ENCODE measurements around the gene APEX2. TPM values are rescaled to one million over a fixed set of nuclear protein-coding genes. Genes with fewer than 3 reads are reported as not detected.

APEX2 gene
- total RNA-seq, 1 donor from 2014 or later, result 15.0 TPM

- TF ChIP-seq EZH2 (IDR thresholded peaks at IDR 0.05; ENCODE audit: insufficient read depth, low read length), result no peak
- TF ChIP-seq CTCF (IDR thresholded peaks at IDR 0.05; ENCODE audit: insufficient read depth, low read depth, low read length), result no peak
- Histone ChIP-seq H3K4me1 (ENCODE audit: insufficient read depth, low read length) (no peaks in the 10 kb centered on the region), H3K79me2 (ENCODE audit: insufficient read depth, low read length) (no peaks in the 10 kb centered on the region), H3K9me3 (ENCODE audit: insufficient read depth, low read depth, low read length) (no peaks in the 10 kb centered on the region), H4K20me1 (ENCODE audit: insufficient read depth, low read length) (no peaks in the 10 kb centered on the region), H3K9ac (ENCODE audit: low read length) (no peak overlapping the region), H2AFZ (ENCODE audit: low read depth, low read length) (no peak overlapping the region), H3K4me2 (ENCODE audit: low read length) (no peak overlapping the region), H3K36me3 (ENCODE audit: insufficient read depth, low read length) (no peaks in the 10 kb centered on the region), H3K4me3 (ENCODE audit: insufficient read depth, low read depth, low read length) (no peak overlapping the region), H3K27me3 (ENCODE audit: insufficient read depth, low read length) (no peaks in the 10 kb centered on the region), H3K27ac (ENCODE audit: low read depth, low read length) (no peak overlapping the region)
- no peaks in the 10 kb centered on the region for H3K4me1 Mint-ChIP-seq (ENCODE audit: low read depth, unreplicated experiment)
- H3K27me3 Mint-ChIP-seq (ENCODE audit: low read depth, unreplicated experiment), result no peaks in the 10 kb centered on the region
- H3K9me3 Mint-ChIP-seq (ENCODE audit: unreplicated experiment), result no peaks in the 10 kb centered on the region
- H3K4me3 Mint-ChIP-seq (ENCODE audit: unreplicated experiment), result no peak overlapping the region
- no peak overlapping the region for H3K27ac Mint-ChIP-seq (ENCODE audit: unreplicated experiment)
- DNase-seq (ENCODE audit: low read depth) (no peak), FAIRE-seq (no peak)
- no peaks in the 10 kb centered on the region for H3K36me3 Mint-ChIP-seq (ENCODE audit: low read depth, unreplicated experiment)
These were observed 7.1 kb upstream of the APEX2 start for GRCh38 chrX:54992911-54993622.

GRCh38 chrX:54994099-54994498, 6.1 kb upstream of the APEX2 start, which contains the start of gene PFKFB1:
Gene PFKFB1, minus strand, starts transcription at chrX:54994188. Its CDS starts 181 bp downstream, at chrX:54994007.
- H3K27ac Mint-ChIP-seq (ENCODE audit: unreplicated experiment), result no peak within 1 kb of the TSS
- H3K27me3 ChIP-seq (ENCODE audit: insufficient read depth, low read length), result no peaks in the 10 kb centered on the region
- no peaks in the 10 kb centered on the region for H4K20me1 ChIP-seq (ENCODE audit: insufficient read depth, low read length)
- no peak within 1 kb of the TSS for H3K4me3 ChIP-seq (ENCODE audit: insufficient read depth, low read depth, low read length)
- H3K4me2 ChIP-seq (ENCODE audit: low read length), result no peak within 1 kb of the TSS
- H3K27me3 Mint-ChIP-seq (ENCODE audit: low read depth, unreplicated experiment), result no peaks in the 10 kb centered on the region
- DNase-seq (ENCODE audit: low read depth) (no peak), FAIRE-seq (no peak)
- no peak within 1 kb of the TSS for H3K4me3 Mint-ChIP-seq (ENCODE audit: unreplicated experiment)
- H3K79me2 ChIP-seq (ENCODE audit: insufficient read depth, low read length), result no peaks in the 10 kb centered on the region
- no peak within 1 kb of the TSS for H3K9ac ChIP-seq (ENCODE audit: low read length)
- no peaks in the 10 kb centered on the region for H3K9me3 Mint-ChIP-seq (ENCODE audit: unreplicated experiment)
- no peaks in the 10 kb centered on the region for H3K9me3 ChIP-seq (ENCODE audit: insufficient read depth, low read depth, low read length)
- no peaks in the 10 kb centered on the region for H3K36me3 ChIP-seq (ENCODE audit: insufficient read depth, low read length)
- H3K36me3 Mint-ChIP-seq (ENCODE audit: low read depth, unreplicated experiment), result no peaks in the 10 kb centered on the region
- no peak for TF ChIP-seq CTCF (IDR thresholded peaks at IDR 0.05; ENCODE audit: insufficient read depth, low read depth, low read length)
- TF ChIP-seq EZH2 (IDR thresholded peaks at IDR 0.05; ENCODE audit: insufficient read depth, low read length), result no peak
- H3K27ac ChIP-seq (ENCODE audit: low read depth, low read length), result no peak within 1 kb of the TSS
- no peak within 1 kb of the TSS for H2AFZ ChIP-seq (ENCODE audit: low read depth, low read length)
- H3K4me1 Mint-ChIP-seq (ENCODE audit: low read depth, unreplicated experiment), result no peaks in the 10 kb centered on the region
- peaks cover under 1% of the 10 kb centered on the region for H3K4me1 ChIP-seq (ENCODE audit: insufficient read depth, low read length)

GRCh38 chrX:54994668-54995351, 5.4 kb upstream of the APEX2 start:
- no peaks in the 10 kb centered on the region for H3K79me2 ChIP-seq (ENCODE audit: insufficient read depth, low read length)
- FAIRE-seq, result peak; percentile 49

More at GRCh38 chrX:54994668-54995351, 5.4 kb upstream of the APEX2 start:
- no peak for TF ChIP-seq CTCF (IDR thresholded peaks at IDR 0.05; ENCODE audit: insufficient read depth, low read depth, low read length)
- TF ChIP-seq EZH2 (IDR thresholded peaks at IDR 0.05; ENCODE audit: insufficient read depth, low read length), result no peak
- H3K4me2 ChIP-seq (ENCODE audit: low read length), result no peak overlapping the region
- H3K9me3 ChIP-seq (ENCODE audit: insufficient read depth, low read depth, low read length), result no peaks in the 10 kb centered on the region
- Mint-ChIP-seq H3K4me3 (ENCODE audit: unreplicated experiment) (no peak overlapping the region), H3K9me3 (ENCODE audit: unreplicated experiment) (no peaks in the 10 kb centered on the region), H3K27me3 (ENCODE audit: low read depth, unreplicated experiment) (no peaks in the 10 kb centered on the region), H3K4me1 (ENCODE audit: low read depth, unreplicated experiment) (no peaks in the 10 kb centered on the region), H3K36me3 (ENCODE audit: low read depth, unreplicated experiment) (no peaks in the 10 kb centered on the region), H3K27ac (ENCODE audit: unreplicated experiment) (no peak overlapping the region)
- H3K4me1 ChIP-seq (ENCODE audit: insufficient read depth, low read length), result peaks cover 6% of the 10 kb centered on the region
- no peak overlapping the region for H2AFZ ChIP-seq (ENCODE audit: low read depth, low read length)
- no peak overlapping the region for H3K4me3 ChIP-seq (ENCODE audit: insufficient read depth, low read depth, low read length)
- no peak for DNase-seq (ENCODE audit: low read depth)
- H3K27me3 ChIP-seq (ENCODE audit: insufficient read depth, low read length), result no peaks in the 10 kb centered on the region
- no peak overlapping the region for H3K9ac ChIP-seq (ENCODE audit: low read length)
- H4K20me1 ChIP-seq (ENCODE audit: insufficient read depth, low read length), result no peaks in the 10 kb centered on the region
- H3K36me3 ChIP-seq (ENCODE audit: insufficient read depth, low read length), result no peaks in the 10 kb centered on the region
- no peak overlapping the region for H3K27ac ChIP-seq (ENCODE audit: low read depth, low read length)
